Vagina (tissue), 2 donors: ENCODE measurements around the gene NLGN1. TPM values are rescaled to one million over a fixed set of nuclear protein-coding genes. Genes with fewer than 3 reads are reported as not detected.

ENCODE experiments used
- DNase-seq, 2 donors: peaks; one replicate each; pipeline ENCODE4 v3.0.0-alpha.2; 2017; ENCODE audit errors: extremely low spot score in 2 of 2
- H3K27ac ChIP-seq: fragments of 200-600 bp; sonication (generic); one replicate; pipeline ENCODE4 v1.5.1; 2019
- H3K27me3 ChIP-seq: fragments of 200-600 bp; sonication (generic); one replicate; pipeline ENCODE4 v1.5.1; 2019
- H3K36me3 ChIP-seq, 2 donors: fragments of 200-600 bp; sonication (generic); one replicate each; pipeline ENCODE4 v1.5.1; 2017 to 2019
- H3K4me1 ChIP-seq: fragments of 200-600 bp; sonication (generic); one replicate; pipeline ENCODE4 v1.5.1; 2019
- H3K4me3 ChIP-seq, 2 donors: fragments of 200-600 bp; sonication (generic); 1 replicate in 1 of 2; 2 replicates in 1 of 2; pipeline ENCODE4 v1.5.1; 2016 to 2019
- H3K9me3 ChIP-seq: fragments of 200-600 bp; sonication (generic); one replicate; pipeline ENCODE4 v1.5.1; 2019
- POLR2A ChIP-seq, 2 donors: fragments of 450-650 bp; IDR thresholded peaks; one replicate each; pipeline ENCODE4 v1.6.1; 2017; ENCODE audit warnings: antibody characterized with exemption in 2 of 2, mild to moderate bottlenecking in 2 of 2, moderate library complexity in 2 of 2
- POLR2AphosphoS5 ChIP-seq, 2 donors: sonication (generic); formaldehyde crosslinking; IDR thresholded peaks; one replicate each; pipeline ENCODE4 v1.9.0; 2017; ENCODE audit warnings: antibody characterized with exemption in 2 of 2, mild to moderate bottlenecking in 2 of 2, low read depth in 1 of 2; ENCODE audit not compliant: insufficient read depth in 1 of 2
- intact Hi-C: fragments of 100-400 bp; cut with DNase I; formaldehyde crosslinking; loops from one replicate; pipeline ENCODE4 v1.15.1; 2023
- total RNA-seq: library from RNA; depleted of rRNA; stranded (reverse); fragments of >200 nt; gene quantifications from one replicate; pipeline ENCODE4 v1.2.3, GENCODE V29; 2016
- TF ChIP-seq, protein P1 (sequence below), 3 experiments: fragments of 450-650 bp in 2 of 3; fragments of 200-600 bp in 1 of 3; sonication (generic) in 1 of 3; IDR thresholded peaks; one replicate each; pipeline ENCODE4 v1.5.1; 2017 to 2019; ENCODE audit warnings: antibody characterized with exemption in 3 of 3, mild to moderate bottlenecking in 2 of 3, moderate library complexity in 2 of 3

The NLGN1 gene
- total RNA-seq, 1 donor from 2014 or later = 4.7 TPM

GRCh38 chr3:174287705-174288104 is 890.2 kb downstream of the NLGN1 start:
- H3K4me3 ChIP-seq = no peak overlapping the region
- no peaks in the 10 kb centered on the region for H3K9me3 ChIP-seq
- no peaks in the 10 kb centered on the region for H3K4me1 ChIP-seq
- TF ChIP-seq, protein P1, sequence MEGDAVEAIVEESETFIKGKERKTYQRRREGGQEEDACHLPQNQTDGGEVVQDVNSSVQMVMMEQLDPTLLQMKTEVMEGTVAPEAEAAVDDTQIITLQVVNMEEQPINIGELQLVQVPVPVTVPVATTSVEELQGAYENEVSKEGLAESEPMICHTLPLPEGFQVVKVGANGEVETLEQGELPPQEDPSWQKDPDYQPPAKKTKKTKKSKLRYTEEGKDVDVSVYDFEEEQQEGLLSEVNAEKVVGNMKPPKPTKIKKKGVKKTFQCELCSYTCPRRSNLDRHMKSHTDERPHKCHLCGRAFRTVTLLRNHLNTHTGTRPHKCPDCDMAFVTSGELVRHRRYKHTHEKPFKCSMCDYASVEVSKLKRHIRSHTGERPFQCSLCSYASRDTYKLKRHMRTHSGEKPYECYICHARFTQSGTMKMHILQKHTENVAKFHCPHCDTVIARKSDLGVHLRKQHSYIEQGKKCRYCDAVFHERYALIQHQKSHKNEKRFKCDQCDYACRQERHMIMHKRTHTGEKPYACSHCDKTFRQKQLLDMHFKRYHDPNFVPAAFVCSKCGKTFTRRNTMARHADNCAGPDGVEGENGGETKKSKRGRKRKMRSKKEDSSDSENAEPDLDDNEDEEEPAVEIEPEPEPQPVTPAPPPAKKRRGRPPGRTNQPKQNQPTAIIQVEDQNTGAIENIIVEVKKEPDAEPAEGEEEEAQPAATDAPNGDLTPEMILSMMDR (IDR thresholded peaks at IDR 0.05) = no peak
- H3K36me3 ChIP-seq = no peaks in the 10 kb centered on the region
- DNase-seq = no peak
- no peak overlapping the region for H3K27ac ChIP-seq
- H3K27me3 ChIP-seq = no peaks in the 10 kb centered on the region
- intact Hi-C loops = no loop called here

DNA sequence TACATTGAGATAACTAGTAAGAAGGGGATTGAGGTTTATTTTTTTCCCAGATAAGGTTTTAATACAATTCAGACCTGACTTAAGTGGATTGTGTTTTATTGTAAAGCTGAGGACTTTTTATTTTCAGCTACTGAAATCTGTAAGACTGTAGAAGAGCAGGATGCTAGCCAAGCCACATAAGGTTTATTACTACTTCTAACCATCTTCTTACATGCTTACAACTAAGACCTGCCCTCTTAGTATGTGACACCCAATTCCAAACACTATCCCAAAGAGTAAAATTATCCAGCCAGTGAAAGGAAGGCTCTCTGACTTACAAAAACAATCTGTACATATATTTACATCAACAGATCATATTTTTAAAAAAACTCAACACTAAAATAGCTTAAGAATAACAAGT is 897.1 kb downstream of the NLGN1 start:
- Histone ChIP-seq H3K27ac (no peak overlapping the region), H3K36me3 (no peaks in the 10 kb centered on the region), H3K4me1 (no peaks in the 10 kb centered on the region), H3K4me3 (no peak overlapping the region), H3K9me3 (no peaks in the 10 kb centered on the region), H3K27me3 (no peaks in the 10 kb centered on the region)
- intact Hi-C loops = no loop called here
- no peak for DNase-seq
- TF ChIP-seq, protein P1 (IDR thresholded peaks at IDR 0.05) = no peak
- TF ChIP-seq POLR2A (IDR thresholded peaks at IDR 0.05) (no peak), POLR2AphosphoS5 (IDR thresholded peaks at IDR 0.05; ENCODE audit: insufficient read depth in 1 of 2, low read depth in 1 of 2) (no peak)

DNA sequence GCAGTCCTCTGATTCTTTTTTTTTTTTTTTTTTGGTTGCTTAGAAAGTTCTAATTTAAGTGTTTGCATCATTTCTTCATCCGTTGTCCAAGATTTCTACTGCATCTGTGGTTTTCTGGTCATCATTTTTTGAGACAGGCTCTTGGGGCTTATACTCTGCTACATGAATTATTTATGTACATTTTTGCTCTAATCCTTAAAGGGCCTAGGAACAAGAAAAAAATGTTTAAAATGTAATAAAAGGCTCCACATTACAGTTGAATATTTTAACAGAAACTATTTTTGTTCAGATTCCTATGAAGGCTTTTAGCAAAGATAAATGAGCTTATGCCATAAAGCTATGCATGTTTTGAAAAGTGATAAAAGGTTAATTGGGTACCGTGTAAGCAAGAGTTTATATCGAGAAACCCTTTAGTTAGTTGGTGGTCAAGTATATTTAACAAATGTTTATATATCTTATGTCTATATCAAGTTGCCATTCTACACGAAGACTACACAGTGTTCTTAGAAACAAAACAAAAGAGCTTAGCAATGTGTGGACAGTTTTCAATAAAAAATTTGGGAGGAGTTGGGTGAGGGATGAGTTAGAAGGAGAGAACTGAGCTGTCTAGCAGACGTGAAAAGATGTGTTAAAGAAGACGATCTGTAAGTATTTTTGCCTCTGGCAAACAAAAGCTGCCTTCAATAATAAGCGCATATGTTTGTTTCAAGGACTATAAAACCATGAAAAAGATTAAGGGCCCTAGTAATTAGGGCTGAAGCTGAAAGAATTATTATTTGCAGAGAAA is 898.0 kb downstream of the NLGN1 start:
- Histone ChIP-seq H3K4me1 (no peaks in the 10 kb centered on the region), H3K4me3 (no peak overlapping the region), H3K9me3 (no peaks in the 10 kb centered on the region), H3K27me3 (no peaks in the 10 kb centered on the region), H3K36me3 (no peaks in the 10 kb centered on the region), H3K27ac (no peak overlapping the region)
- DNase-seq = no peak
- TF ChIP-seq POLR2A (IDR thresholded peaks at IDR 0.05) (no peak), POLR2AphosphoS5 (IDR thresholded peaks at IDR 0.05; ENCODE audit: insufficient read depth in 1 of 2, low read depth in 1 of 2) (no peak)
- TF ChIP-seq, protein P1 (IDR thresholded peaks at IDR 0.05) = no peak
- intact Hi-C loops = no loop called here

DNA sequence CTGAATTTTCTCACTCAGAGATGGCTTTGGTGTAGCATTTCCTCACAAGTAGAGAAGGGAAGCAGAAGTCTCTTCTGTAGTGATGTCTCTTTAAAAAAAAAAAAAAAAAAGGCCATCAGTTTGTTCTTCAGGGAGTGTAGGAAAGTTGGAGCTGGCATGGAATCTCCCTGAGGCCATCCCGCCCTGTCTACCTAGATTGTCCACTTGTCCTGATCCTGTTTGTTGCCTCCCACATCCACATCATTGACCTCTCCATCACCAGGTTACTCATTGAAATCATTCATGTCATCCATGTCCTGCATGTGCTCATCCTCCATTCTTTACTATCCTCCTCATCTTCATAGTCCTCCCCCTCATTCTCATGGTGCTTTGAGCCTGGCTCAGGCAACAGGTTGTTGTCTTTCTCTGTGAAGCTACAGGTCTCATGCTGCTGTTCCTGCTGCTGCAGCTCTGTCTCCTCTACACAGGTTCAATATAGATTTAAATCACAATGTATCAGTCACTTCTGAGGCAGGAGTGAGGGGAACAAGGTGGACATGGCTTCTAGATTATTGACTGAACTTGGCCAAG is 905.3 kb downstream of the NLGN1 start:
- intact Hi-C loops = no loop called here
- DNase-seq = no peak
- H3K9me3 ChIP-seq = no peaks in the 10 kb centered on the region
- TF ChIP-seq, protein P1 (IDR thresholded peaks at IDR 0.05) = no peak
- TF ChIP-seq POLR2AphosphoS5 (IDR thresholded peaks at IDR 0.05; ENCODE audit: insufficient read depth in 1 of 2, low read depth in 1 of 2) (no peak), POLR2A (IDR thresholded peaks at IDR 0.05) (no peak)
- H3K36me3 ChIP-seq = no peaks in the 10 kb centered on the region
- no peak overlapping the region for H3K4me3 ChIP-seq
- no peak overlapping the region for H3K27ac ChIP-seq
- H3K4me1 ChIP-seq = no peaks in the 10 kb centered on the region
- H3K27me3 ChIP-seq = no peaks in the 10 kb centered on the region

DNA sequence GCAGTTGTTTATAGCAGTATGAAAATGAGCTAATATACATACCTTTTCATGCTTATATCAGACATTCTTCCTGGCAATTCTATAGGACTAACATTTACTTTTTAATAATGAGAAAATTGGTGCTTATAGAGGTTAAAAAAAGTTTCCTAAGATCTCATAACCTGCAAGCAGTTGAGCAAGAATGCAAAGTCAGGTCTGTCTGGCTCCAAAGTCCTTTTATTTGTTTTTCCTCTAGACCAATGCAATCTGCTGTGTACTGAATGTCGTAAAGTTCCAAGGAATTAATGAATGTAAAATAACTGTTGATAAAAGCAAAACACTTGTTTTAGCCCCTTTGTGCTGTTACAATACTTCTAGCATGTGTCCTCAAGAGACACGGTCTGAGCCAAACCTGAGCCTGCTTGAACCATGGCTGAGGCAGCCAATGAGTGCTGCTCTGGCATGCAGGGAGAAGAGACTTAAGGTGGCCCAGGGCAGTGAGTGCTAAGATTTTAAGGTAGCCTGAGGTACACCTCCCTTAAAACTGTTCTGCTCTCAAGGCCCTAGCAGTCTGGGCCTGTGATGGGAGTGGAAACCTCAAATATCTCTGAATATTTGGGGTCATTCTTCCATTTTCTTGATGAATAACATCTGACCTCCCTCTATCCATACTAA is 906.5 kb downstream of the NLGN1 start:
- intact Hi-C loops = no loop called here
- no peaks in the 10 kb centered on the region for H3K27me3 ChIP-seq
- no peaks in the 10 kb centered on the region for H3K36me3 ChIP-seq
- no peak for DNase-seq
- no peak overlapping the region for H3K4me3 ChIP-seq
- H3K9me3 ChIP-seq = no peaks in the 10 kb centered on the region
- no peak overlapping the region for H3K27ac ChIP-seq
- H3K4me1 ChIP-seq = no peaks in the 10 kb centered on the region
- TF ChIP-seq, protein P1 (IDR thresholded peaks at IDR 0.05) = no peak
- no peak for TF ChIP-seq POLR2AphosphoS5 (IDR thresholded peaks at IDR 0.05; ENCODE audit: insufficient read depth in 1 of 2, low read depth in 1 of 2)
- TF ChIP-seq POLR2A (IDR thresholded peaks at IDR 0.05) = no peak
